ENCODE results near the gene IGF2R. TPM values are rescaled to one million over a fixed set of nuclear protein-coding genes. Genes with fewer than 3 reads are reported as not detected.

IGF2R gene
- total and polyA plus RNA-seq, 2 of the 13 experiments (the other 11 are each of a cell fraction or from before 2014, with no cell fraction given): 38.3 to 70.0 TPM

GRCh38 chr6:160005211-160005610, 36.3 kb downstream of the IGF2R start:
- Histone ChIP-seq H3K4me3 (replicated peaks in 1 of 3; ENCODE audit: insufficient read depth in 1 of 3, low read depth in 2 of 3, low read length in 3 of 3) (no peak overlapping the region), H3K9me3 (ENCODE audit: low read length) (no peaks in the 10 kb centered on the region), H3K4me2 (ENCODE audit: low read depth, low read length) (no peak overlapping the region), H3K36me3 (replicated peaks in 1 of 2; ENCODE audit: control insufficient read depth in 1 of 2, insufficient read depth in 2 of 2, low read length in 2 of 2) (peaks cover 9 to 20% of the 10 kb centered on the region in 2 experiments; a peak in 4 of 5 replicates), H3K79me2 (ENCODE audit: insufficient read depth, low read length) (peaks cover 71% of the 10 kb centered on the region), H2AFZ (ENCODE audit: low read length) (no peak overlapping the region), H4K20me1 (ENCODE audit: insufficient read depth, low read length) (peaks cover 28% of the 10 kb centered on the region), H3K27ac (ENCODE audit: extremely low read length, insufficient read depth, low read length) (no peak overlapping the region), H3K4me1 (ENCODE audit: insufficient read depth, low read length) (no peaks in the 10 kb centered on the region), H3K27me3 (ENCODE audit: control insufficient read depth in 1 of 2, insufficient read depth in 2 of 2, low read length in 2 of 2) (no peaks in the 10 kb centered on the region), H3K9ac (ENCODE audit: insufficient read depth, low read depth, low read length) (no peak overlapping the region)
- FAIRE-seq: no peak
- peak; percentile 33 for ATAC-seq
- in situ Hi-C loops (cut with HindIII; ENCODE audit: extremely low pct_ligation_motif_present, low pct_unique_long_range_greater_than_20kb): no loop called here
- 97% methylated on average over 31 of the region's 31 CpGs for WGBS (ENCODE audit: low lambda C conversion rate)
- DNase-seq (ENCODE audit: low spot score): no peak
- no TSS peak for BruUV-seq (replicated peaks)
- POLR2A ChIA-PET: no interaction called here
- CTCF ChIA-PET (ENCODE audit: low intra/inter-chr PET ratio, low total read pairs): no interaction called here
- intact Hi-C loops (cut with micrococcal nuclease; ENCODE audit: unreplicated experiment): no loop called here
- TF ChIP-seq TRIM24 (CRISPR knock-in tag; IDR thresholded peaks at IDR 0.05): no peak
- TF ChIP-seq, protein P1, sequence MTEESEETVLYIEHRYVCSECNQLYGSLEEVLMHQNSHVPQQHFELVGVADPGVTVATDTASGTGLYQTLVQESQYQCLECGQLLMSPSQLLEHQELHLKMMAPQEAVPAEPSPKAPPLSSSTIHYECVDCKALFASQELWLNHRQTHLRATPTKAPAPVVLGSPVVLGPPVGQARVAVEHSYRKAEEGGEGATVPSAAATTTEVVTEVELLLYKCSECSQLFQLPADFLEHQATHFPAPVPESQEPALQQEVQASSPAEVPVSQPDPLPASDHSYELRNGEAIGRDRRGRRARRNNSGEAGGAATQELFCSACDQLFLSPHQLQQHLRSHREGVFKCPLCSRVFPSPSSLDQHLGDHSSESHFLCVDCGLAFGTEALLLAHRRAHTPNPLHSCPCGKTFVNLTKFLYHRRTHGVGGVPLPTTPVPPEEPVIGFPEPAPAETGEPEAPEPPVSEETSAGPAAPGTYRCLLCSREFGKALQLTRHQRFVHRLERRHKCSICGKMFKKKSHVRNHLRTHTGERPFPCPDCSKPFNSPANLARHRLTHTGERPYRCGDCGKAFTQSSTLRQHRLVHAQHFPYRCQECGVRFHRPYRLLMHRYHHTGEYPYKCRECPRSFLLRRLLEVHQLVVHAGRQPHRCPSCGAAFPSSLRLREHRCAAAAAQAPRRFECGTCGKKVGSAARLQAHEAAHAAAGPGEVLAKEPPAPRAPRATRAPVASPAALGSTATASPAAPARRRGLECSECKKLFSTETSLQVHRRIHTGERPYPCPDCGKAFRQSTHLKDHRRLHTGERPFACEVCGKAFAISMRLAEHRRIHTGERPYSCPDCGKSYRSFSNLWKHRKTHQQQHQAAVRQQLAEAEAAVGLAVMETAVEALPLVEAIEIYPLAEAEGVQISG (CRISPR knock-in tag; IDR thresholded peaks at IDR 0.05): no peak
- TF ChIP-seq, protein P2, sequence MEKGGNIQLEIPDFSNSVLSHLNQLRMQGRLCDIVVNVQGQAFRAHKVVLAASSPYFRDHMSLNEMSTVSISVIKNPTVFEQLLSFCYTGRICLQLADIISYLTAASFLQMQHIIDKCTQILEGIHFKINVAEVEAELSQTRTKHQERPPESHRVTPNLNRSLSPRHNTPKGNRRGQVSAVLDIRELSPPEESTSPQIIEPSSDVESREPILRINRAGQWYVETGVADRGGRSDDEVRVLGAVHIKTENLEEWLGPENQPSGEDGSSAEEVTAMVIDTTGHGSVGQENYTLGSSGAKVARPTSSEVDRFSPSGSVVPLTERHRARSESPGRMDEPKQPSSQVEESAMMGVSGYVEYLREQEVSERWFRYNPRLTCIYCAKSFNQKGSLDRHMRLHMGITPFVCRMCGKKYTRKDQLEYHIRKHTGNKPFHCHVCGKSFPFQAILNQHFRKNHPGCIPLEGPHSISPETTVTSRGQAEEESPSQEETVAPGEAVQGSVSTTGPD (CRISPR knock-in tag; IDR thresholded peaks at IDR 0.05): no peak
- TF ChIP-seq PCBP2 (optimal IDR thresholded peaks at IDR 0.05; ENCODE audit: low read depth, low read length, poor library complexity, severe bottlenecking): no peak
- TF ChIP-seq CSRNP2 (CRISPR knock-in tag; conservative IDR thresholded peaks at IDR 0.05; ENCODE audit: low read depth): no peak
- TF ChIP-seq ZNF329 (CRISPR knock-in tag; IDR thresholded peaks at IDR 0.05; ENCODE audit: low read depth): no peak

All from HepG2 (cell line).